Fibroblast of lung (primary cell): ENCODE measurements around the gene CEACAM5. TPM values are rescaled to one million over a fixed set of nuclear protein-coding genes. Genes with fewer than 3 reads are reported as not detected.

Experiments
- DNase-seq, 2 donors: peaks; one replicate each; pipeline versions ENCODE4 v3.0.0 to v3.0.0-alpha.2; 2010; ENCODE audit warnings: low read depth in 2 of 2
- H2AFZ ChIP-seq: 2 replicates; pipeline ENCODE4 v1.5.1; 2012; ENCODE audit warnings: low read length, control low read depth, inconsistent platforms
- H3K27ac ChIP-seq: 2 replicates; pipeline ENCODE4 v1.5.1; 2011; ENCODE audit warnings: low read length, control low read depth; ENCODE audit not compliant: insufficient read depth
- H3K27me3 ChIP-seq: 2 replicates; pipeline ENCODE4 v1.5.1; 2011; ENCODE audit warnings: mild to moderate bottlenecking, low read length; ENCODE audit not compliant: control insufficient read depth, insufficient read depth
- H3K36me3 ChIP-seq: 2 replicates; pipeline ENCODE4 v1.5.1; 2011; ENCODE audit warnings: low read length; ENCODE audit not compliant: control insufficient read depth, insufficient read depth
- H3K4me1 ChIP-seq: 2 replicates; pipeline ENCODE4 v1.5.1; 2011; ENCODE audit warnings: low read length; ENCODE audit not compliant: control insufficient read depth, insufficient read depth; ENCODE audit errors: extremely low read depth
- H3K4me2 ChIP-seq: 2 replicates; pipeline ENCODE4 v1.5.1; 2011; ENCODE audit warnings: low read length, control low read depth; ENCODE audit not compliant: insufficient read depth; ENCODE audit errors: extremely low read depth
- H3K4me3 ChIP-seq, 4 experiments: fragments of 200-600 bp in 1 of 4; sonication (generic) in 1 of 4; replicated peaks in 1 of 4; 2 replicates each; pipeline ENCODE4 v1.5.1; 2011 to 2016; ENCODE audit warnings: low read length in 4 of 4, low read depth in 3 of 4, mild to moderate bottlenecking in 3 of 4, control low read depth in 2 of 4, inconsistent platforms in 1 of 4, mixed read lengths in 1 of 4; ENCODE audit not compliant: insufficient read depth in 1 of 4; ENCODE audit errors: control extremely low read depth in 1 of 4
- H3K79me2 ChIP-seq: 2 replicates; pipeline ENCODE4 v1.5.1; 2012; ENCODE audit warnings: mild to moderate bottlenecking, low read length, inconsistent platforms; ENCODE audit not compliant: control insufficient read depth, insufficient read depth
- H3K9ac ChIP-seq: 2 replicates; pipeline ENCODE4 v1.5.1; 2011; ENCODE audit warnings: mild to moderate bottlenecking, low read length, control low read depth; ENCODE audit not compliant: insufficient read depth
- H3K9me3 ChIP-seq: 2 replicates; pipeline ENCODE4 v1.5.1; 2012; ENCODE audit warnings: low read depth, low read length; ENCODE audit not compliant: control insufficient read depth, insufficient read depth
- H4K20me1 ChIP-seq: 2 replicates; pipeline ENCODE4 v1.5.1; 2011; ENCODE audit warnings: low read length; ENCODE audit not compliant: control insufficient read depth, insufficient read depth; ENCODE audit errors: extremely low read depth
- EZH2 ChIP-seq: IDR thresholded peaks from 2 replicates; pipeline ENCODE4 v1.5.1; 2012; ENCODE audit warnings: low read length, control low read depth, mild to moderate bottlenecking; ENCODE audit errors: missing control alignments
- polyA plus RNA-seq, 2 donors: library from polyadenylated mRNA; depleted of rRNA in 1 of 2; stranded (reverse) in 1 of 2; unstranded in 1 of 2; fragments of >200 nt; gene quantifications; 2 replicates each; pipeline ENCODE4 v1.2.1, GENCODE V29; 2011 to 2012; ENCODE audit warnings: missing spikeins in 1 of 2
- total RNA-seq: library from RNA; depleted of rRNA; stranded (reverse); fragments of >200 nt; gene quantifications from 2 replicates; pipeline ENCODE4 v1.2.1, GENCODE V29; 2014
- TF ChIP-seq, protein P1 (sequence below), 2 donors: IDR thresholded peaks in 1 of 2; conservative IDR thresholded peaks in 1 of 2; 1 replicate in 1 of 2; 2 replicates in 1 of 2; pipeline ENCODE4 v1.5.1; 2011 to 2012; ENCODE audit warnings: low read length in 2 of 2, control low read depth in 1 of 2, inconsistent platforms in 1 of 2, low read depth in 1 of 2, mild to moderate bottlenecking in 1 of 2

The CEACAM5 gene
- total and polyA plus RNA-seq, 2 donors (not counting 1 experiment from before 2014, with no cell fraction given) = not detected

- H3K4me2 ChIP-seq = no peak overlapping the region
These were observed 32.2 kb downstream of the CEACAM5 start for GRCh38 chr19:41740415-41741243.

DNA sequence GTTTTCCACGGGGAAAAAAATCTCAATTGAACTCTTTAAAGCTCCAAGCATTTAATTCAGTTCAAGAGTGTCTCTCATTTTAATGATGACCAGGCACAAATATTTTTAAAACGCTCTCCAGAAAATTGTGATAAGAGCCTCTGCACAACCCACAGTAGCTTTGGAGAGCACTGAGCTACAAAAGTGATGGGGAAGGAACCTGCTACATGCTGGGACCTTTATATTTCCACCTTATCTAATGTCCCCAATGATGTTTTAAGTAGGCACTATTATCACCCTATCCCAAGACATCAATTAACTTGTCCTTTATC is 32.8 kb downstream of the CEACAM5 start:
- Histone ChIP-seq H3K79me2 (no peaks in the 10 kb centered on the region), H2AFZ (no peak overlapping the region), H3K4me3 (no peak overlapping the region), H4K20me1 (no peaks in the 10 kb centered on the region), H3K9ac (no peak overlapping the region), H3K4me2 (no peak overlapping the region), H3K27ac (no peak overlapping the region), H3K36me3 (no peaks in the 10 kb centered on the region), H3K4me1 (no peaks in the 10 kb centered on the region), H3K27me3 (no peaks in the 10 kb centered on the region), H3K9me3 (no peaks in the 10 kb centered on the region)
- DNase-seq = no peak
- TF ChIP-seq, protein P1, sequence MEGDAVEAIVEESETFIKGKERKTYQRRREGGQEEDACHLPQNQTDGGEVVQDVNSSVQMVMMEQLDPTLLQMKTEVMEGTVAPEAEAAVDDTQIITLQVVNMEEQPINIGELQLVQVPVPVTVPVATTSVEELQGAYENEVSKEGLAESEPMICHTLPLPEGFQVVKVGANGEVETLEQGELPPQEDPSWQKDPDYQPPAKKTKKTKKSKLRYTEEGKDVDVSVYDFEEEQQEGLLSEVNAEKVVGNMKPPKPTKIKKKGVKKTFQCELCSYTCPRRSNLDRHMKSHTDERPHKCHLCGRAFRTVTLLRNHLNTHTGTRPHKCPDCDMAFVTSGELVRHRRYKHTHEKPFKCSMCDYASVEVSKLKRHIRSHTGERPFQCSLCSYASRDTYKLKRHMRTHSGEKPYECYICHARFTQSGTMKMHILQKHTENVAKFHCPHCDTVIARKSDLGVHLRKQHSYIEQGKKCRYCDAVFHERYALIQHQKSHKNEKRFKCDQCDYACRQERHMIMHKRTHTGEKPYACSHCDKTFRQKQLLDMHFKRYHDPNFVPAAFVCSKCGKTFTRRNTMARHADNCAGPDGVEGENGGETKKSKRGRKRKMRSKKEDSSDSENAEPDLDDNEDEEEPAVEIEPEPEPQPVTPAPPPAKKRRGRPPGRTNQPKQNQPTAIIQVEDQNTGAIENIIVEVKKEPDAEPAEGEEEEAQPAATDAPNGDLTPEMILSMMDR (conservative IDR thresholded peaks at IDR 0.05 in 1 of 2, IDR thresholded peaks at IDR 0.05 in 1 of 2; ENCODE audit: low read depth in 1 of 2, low read length in 2 of 2) = no peak

More at GRCh38 chr19:41740415-41741243, 32.2 kb downstream of the CEACAM5 start:
- Histone ChIP-seq H3K36me3 (no peaks in the 10 kb centered on the region), H3K27me3 (no peaks in the 10 kb centered on the region), H3K9me3 (no peaks in the 10 kb centered on the region), H4K20me1 (no peaks in the 10 kb centered on the region), H3K4me1 (no peaks in the 10 kb centered on the region), H3K9ac (no peak overlapping the region), H3K79me2 (no peaks in the 10 kb centered on the region), H3K4me3 (no peak overlapping the region), H3K27ac (no peak overlapping the region), H2AFZ (no peak overlapping the region)
- TF ChIP-seq, protein P1 (conservative IDR thresholded peaks at IDR 0.05 in 1 of 2, IDR thresholded peaks at IDR 0.05 in 1 of 2; ENCODE audit: low read depth in 1 of 2, low read length in 2 of 2) = no peak
- no peak for TF ChIP-seq EZH2
- no peak for DNase-seq

GRCh38 chr19:41744850-41745249 is 36.4 kb downstream of the CEACAM5 start:
- Histone ChIP-seq H3K36me3 (no peaks in the 10 kb centered on the region), H3K4me3 (no peak overlapping the region), H3K9ac (no peak overlapping the region), H3K9me3 (no peaks in the 10 kb centered on the region), H3K4me2 (no peak overlapping the region), H3K4me1 (no peaks in the 10 kb centered on the region), H3K27ac (no peak overlapping the region), H4K20me1 (no peaks in the 10 kb centered on the region), H3K27me3 (peaks cover 6% of the 10 kb centered on the region), H3K79me2 (no peaks in the 10 kb centered on the region), H2AFZ (no peak overlapping the region)
- DNase-seq = no peak
- no peak for TF ChIP-seq EZH2
- TF ChIP-seq, protein P1 (conservative IDR thresholded peaks at IDR 0.05 in 1 of 2, IDR thresholded peaks at IDR 0.05 in 1 of 2; ENCODE audit: low read depth in 1 of 2, low read length in 2 of 2) = no peak
